GM19023 (cell line): Measurements from ENCODE around the gene ASPSCR1.
"Not testable (repeated sequence)": the region's sequence is repeated elsewhere in the genome, so short reads cannot be mapped to it uniquely, and the experiment has no call there.

ENCODE experiments used
- ATAC-seq: cut with Tn5 transposase; IDR thresholded peaks from one replicate; pipeline ENCODE4 v1.9.1; 2021; ENCODE audit warnings: mild to moderate bottlenecking, moderate library complexity; ENCODE audit not compliant: unreplicated experiment

ASPSCR1 gene

DNA sequence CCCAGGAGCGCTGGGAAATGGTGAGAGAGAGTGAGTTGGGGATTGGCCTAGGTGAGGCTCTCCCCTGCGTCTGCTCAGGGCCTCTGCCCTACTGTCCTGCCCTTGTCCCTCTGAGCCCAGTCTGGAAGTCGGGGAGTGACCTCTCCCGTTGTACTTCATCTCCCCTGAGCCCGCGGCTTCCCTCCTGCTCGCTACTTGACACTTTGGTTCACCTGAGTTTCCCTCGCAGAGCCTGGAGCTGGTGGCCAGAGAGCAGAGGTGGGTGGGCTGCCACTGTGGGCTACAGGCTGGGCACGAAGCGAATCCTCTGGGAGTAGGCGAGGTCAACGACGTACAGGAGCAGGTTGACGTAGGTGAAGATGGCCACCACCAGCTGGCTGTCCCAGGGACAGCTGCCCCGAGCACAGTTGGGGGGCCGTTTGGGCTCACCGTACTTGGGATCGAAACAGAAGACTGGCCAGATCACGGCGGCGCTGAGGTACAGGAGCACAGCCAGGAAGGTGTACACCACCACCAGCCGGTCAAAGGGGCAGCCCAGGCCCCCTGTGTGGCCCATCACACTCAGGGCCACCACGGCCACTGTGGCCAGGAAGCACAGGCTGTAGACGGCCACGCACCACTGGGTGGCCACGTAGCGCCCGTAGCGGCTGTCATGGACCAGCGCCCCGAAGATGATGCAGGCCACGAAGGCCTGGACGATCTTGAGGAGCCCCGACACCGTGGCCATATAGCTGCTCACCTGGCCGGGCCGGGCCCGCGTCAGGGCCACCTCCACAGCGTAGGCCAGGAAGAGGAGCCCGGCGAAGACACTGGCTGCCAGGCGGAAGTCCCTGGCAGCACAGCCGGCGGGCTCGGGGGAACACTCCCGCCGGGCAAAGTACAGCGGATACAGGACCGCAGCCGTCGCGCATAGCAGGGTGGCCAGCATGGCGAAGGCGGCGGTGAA lies 36.6 kb upstream of the ASPSCR1 start:
- no peak for ATAC-seq

DNA sequence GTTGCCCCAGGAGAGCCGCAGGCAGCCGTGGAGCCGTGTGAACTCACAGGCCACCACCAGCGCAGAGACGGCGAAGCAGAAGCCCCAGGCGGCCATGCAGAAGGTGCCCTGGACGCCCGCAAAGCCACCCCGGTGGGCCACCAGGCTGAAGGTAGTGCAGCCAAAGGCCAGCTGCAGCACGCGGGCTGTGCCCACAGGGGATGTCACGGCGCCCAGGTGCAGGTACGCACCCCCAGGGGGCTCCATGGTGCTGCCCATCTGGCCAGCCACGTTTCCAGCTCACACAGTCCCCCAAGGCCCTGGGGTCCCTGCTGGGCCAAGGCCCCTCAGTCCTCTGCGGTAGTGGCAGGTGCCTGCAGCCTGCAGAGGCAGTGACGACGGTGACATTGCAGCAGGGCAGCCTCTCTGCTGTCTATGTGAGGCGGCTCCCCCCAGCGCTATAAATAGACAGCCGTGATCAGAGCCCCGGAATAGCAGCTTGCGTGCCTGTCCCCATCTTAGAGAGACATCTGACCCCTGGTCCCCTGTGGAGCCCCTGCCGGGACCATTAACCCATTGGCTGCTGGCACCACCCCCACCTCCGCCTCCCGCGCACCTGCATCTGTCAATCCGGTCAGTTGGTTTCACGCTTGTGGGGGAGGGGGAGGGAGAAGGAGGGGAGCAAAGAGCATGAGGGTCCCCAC lies 35.8 kb upstream of the ASPSCR1 start:
- ATAC-seq = no peak

DNA sequence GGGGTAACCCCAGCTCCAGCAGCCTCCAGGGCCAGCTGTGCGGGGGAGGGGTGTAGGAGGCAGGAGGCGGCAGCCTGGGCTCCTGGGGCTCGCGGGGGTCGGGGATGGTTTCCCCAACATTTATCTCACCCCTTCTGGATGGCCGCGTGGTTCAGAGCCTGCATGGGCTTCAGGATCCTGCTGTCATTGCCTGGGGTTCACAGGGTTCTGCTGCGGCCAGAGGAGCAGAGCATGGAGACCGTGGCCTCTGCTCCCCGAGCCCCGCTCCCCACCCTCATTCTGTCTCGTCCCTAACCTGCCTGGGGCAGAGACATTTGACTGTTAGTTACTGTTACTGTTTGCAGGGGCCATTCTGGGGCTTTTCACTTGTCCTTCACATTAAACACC lies 35.3 kb upstream of the ASPSCR1 start:
- ATAC-seq = no peak

DNA sequence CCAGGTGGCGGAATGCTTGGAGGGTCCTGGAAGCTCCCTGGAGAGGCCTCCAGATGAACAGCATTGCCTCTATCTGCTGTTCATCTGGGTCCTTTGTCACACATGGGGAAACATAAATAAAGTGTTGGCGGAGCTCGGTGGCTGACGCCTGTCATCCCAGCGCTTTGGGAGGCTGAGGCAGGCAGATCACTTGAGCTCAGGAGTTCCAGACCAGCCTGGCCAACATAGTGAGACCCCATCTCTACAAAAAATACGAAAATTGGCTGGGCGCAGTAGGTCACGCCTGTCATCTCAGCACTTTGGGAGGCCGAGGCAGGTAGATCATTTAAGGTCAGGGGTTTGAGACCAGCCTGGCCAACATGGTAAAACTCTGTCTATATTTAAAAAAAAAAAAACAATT lies 32.6 kb upstream of the ASPSCR1 start:
- no peak for ATAC-seq

DNA sequence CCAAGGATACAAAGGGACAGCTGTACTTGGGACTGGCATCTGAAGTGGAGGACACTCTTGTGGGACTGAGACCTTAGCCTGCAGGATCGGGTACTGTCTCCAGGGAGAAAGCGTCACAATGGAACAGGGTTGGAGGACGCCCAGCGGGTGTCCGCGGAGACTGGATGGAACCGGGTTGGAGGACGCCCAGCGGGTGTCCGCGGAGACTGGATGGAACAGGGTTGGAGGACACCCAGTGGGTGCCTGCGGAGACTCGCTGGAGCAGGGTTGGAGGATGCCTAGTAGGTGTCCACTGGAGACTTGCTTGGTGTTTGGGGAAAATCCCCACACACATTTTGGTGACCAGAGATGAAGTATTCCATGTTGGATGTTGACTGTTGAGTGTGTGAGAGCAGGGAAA lies 30.2 kb upstream of the ASPSCR1 start, which contains the start of gene MYADML2:
MYADML2 (minus strand) TSS at position 45 of the 400 bp plus-strand sequence. CDS start 5,492 bp downstream, outside the sequence.
- ATAC-seq = no peak

DNA sequence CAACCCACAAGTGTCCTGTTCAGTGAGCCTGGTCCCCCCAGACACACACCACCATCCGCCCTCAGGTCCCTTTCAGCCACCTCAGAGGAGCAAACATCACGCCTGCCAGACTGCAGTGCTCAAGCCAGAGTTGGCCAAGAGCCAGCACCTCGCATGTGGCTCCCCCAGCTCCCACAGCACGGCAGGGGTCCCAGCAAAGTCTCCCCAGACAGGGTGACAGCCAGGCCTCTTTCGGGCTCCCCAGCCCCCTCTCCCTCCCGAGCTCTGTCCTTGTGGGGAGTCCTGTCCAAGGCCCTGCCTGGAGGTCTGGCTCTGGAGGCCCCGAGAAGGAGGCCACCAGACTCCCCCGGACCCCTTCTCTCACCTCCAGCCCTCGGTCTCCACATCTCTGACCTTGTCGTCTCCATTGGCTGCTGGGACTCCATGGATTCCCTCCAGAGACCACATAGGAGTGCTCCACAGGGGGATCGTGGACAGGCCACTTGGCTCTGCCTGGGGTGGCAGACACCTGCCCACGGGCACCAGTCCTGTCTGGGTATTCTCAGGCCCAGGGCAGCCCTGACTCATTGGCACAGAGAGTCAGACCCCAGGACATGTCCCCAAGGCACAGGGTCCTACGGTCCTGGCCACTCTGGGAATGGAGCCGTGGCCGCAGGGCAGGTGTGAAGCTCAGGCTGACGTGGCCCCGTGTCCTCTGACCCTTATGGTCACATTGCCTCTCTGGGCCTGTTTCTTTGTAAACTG lies 28.6 kb upstream of the ASPSCR1 start:
- no peak for ATAC-seq

DNA sequence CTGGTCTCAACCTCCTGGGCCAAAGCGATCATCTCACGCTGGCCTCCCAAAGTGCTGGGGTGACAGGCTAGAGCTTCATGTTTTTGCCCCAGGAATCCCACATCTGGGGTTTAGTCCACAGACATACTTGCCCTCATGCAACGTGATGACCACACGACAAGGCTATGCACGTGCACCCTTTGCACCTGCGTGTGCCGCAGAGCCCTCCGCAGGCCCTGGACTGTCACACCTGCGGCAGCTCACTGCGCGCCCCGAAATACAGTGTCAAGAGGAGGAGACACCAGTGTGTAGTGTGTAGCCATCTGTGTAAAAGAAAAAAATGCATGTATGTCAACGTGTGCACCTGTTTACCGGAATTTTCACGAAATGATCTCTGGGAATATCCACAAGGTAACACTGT lies 26.9 kb upstream of the ASPSCR1 start:
- ATAC-seq = no peak

DNA sequence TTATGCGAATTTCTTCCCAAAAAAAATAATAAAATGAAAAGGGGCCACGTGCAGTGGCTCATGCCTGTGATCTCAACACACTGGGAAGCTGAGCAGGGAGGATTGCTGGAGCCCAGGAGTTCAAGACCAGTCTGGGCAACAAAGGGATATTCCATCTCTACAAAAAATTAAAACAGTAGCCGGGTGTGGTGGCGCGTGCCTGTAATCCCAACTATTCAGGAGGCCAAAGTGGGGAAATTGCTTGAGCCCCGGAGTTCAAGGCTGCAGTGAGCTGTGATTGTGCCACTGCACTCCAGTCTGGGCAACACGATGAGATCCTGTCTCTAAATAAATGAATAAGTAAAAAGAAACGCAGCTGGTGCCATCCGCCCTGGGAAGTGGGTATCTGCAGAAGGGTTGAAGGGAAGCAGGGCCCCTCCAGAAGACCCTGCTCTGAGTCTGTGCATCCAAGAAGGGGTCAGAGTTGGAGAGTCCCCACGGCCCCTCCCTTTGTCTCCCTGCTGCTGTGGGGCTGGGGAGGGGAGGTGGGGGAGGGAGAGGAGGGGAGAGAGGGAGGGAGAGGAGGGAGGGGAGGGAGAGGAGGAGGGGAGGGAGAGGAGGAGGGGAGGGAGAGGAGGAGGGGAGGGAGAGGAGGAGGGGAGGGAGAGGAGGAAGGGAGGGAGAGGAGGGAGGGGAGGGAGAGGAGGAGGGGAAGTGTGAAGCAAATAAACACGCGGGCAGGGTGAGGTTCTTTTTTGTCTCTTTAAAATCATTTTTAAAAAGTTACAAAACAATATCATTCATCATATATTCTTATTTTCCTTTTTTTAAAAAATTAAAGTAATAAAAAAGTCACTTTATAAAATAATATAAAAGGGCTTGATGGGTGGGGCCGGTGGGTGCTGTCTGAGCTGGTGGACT lies 25.4 kb upstream of the ASPSCR1 start:
- ATAC-seq = no peak

DNA sequence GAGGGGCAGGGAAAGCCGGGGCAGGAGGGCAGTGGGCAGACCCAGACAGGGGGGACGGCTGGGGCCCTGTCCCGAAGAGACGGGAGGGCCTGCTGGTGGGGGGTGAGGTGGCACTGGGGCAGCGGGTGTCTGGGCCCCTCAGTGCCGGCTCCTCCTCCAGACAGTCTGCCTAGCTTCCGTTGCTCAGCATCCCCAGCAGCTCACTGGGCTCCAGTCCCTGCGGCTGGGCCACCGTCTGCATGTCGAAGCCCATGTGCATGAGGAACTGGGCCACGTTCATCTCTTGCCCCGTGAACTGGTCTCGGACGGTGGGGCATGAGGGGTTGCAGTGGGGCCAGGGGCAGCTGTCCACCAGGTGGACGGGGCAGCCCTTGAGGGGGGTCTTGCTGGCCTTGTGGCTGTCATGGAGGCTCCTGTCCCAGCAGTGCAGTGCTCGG lies 24.6 kb upstream of the ASPSCR1 start:
- ATAC-seq = no peak

DNA sequence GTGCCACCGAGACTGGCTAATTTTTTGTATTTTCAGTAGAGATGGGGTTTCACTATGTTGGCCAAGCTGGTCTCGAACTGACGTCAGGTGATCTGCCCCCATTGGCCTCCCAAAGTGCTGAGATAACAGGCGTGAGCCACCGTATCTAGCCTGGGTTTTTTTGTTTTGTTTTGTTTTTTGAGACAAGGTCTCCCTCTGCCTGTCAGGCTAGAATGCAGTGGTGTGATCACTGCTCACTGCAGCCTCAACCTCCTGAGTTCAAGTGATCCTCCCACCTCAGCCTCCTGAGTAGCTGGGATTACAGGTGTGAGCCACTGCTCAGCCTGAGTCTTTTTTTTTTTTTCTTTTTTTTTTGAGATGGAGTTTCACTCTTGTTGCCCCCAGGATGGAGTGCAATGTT lies 24.0 kb upstream of the ASPSCR1 start:
- ATAC-seq = not testable (repeated sequence)

DNA sequence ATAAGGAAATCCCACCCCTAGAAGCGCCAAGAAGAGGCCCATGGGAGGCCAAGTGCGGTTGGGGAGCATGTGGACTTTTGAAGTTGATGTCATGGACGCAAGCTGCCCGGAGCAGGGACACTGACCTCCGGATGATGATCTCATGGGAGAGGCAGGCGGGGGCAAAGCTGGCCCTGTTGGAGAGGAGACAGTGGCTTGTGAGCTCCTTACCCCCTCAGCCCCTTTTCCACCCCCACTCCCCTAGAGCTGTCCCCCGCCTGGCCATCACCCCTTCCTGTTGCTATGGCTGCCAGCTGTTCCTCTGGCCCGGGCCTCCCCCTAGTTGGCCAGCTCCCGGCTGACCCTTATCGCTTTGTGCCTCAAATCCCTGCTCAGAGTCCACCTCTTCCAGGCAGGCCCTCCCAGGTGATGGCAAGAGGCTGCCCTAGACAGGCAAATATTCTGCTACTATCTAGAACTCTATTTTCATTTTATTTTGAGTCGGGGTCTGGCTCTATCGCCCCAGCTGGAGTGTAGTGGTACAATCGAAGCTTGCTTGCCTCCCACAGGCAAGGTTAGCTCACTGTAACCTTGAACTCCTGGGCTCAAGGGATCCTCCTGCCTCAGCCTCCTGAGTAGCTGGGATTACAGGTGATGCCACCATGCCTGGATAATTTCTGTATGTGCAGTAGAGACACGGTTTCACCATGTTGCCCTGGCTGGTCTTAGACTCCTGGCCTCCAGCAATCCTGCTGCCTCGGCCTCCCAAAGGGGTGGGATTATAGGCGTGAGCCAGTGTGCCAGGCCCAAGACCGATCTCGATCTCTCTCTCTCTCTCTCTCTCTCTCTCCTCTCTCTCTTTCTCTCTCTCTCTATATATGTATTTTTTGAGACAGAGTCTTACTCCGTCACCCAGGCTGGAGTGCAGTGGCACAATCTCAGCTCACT lies 23.0 kb upstream of the ASPSCR1 start:
- ATAC-seq = no peak

DNA sequence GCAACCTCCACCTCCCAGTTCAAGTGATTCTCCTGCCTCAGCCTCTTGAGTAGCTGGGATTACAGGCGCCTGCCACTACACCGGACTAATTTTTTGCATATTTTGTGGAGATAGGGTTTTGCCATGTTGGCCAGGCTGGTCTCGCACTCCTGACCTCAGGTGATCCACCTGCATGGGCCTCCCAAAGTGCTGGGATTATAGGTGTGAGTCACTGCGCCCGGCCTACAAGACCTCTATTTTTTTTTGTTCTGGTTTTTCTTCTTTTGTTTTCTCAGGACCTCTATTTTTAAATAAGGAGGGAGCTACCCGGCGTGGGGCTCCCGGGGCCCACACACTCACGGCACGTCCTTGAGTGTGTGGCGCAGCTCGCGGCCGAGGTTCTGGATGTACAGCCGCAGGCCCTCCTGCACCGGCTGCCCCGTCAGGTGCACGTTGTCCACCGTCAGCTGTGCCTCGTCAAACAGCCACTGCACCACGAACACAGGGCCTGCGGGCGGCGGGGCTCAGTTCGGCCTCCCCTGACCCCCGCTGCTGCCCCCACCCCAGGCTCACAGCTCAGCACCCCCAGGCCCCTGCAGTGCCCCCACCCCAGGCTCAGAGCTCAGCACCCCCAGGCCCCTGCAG lies 22.3 kb upstream of the ASPSCR1 start:
- ATAC-seq = no peak

DNA sequence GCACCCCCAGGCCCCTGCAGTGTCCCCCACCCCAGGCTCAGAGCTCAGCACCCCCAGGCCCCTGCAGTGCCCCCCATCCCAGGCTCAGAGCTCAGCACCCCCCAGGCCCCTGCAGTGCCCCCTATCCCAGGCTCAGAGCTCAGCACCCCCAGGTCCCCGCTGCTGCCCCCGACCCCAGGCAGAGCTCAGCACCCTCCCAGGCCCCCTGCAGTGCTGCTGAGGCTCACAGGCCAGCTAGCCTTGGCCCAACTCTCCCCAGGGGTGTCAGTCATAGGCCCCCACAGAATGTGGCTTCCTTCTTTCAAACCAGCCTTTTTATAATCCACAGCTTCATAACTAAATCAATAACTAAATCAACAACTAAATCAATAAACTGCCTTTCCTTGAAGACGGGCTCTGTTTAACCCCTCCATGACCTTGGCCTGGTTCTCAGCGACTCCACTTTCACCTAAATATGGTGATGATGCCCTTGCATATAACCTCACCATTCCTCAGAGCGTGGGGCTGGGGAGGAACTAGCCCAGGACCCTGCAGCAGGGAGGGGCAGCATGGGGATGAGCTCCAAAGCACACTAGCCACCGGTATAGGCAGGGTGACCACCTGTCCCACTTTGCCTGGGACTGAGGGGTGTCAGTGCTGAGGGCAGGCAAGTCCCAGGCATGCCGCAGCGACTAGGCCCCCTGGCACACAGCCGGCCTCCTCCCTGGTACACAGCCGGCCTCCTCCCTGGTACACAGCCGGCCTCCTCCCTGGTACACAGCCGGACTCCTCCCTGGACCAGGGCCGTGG lies 21.5 kb upstream of the ASPSCR1 start:
- ATAC-seq = no peak

DNA sequence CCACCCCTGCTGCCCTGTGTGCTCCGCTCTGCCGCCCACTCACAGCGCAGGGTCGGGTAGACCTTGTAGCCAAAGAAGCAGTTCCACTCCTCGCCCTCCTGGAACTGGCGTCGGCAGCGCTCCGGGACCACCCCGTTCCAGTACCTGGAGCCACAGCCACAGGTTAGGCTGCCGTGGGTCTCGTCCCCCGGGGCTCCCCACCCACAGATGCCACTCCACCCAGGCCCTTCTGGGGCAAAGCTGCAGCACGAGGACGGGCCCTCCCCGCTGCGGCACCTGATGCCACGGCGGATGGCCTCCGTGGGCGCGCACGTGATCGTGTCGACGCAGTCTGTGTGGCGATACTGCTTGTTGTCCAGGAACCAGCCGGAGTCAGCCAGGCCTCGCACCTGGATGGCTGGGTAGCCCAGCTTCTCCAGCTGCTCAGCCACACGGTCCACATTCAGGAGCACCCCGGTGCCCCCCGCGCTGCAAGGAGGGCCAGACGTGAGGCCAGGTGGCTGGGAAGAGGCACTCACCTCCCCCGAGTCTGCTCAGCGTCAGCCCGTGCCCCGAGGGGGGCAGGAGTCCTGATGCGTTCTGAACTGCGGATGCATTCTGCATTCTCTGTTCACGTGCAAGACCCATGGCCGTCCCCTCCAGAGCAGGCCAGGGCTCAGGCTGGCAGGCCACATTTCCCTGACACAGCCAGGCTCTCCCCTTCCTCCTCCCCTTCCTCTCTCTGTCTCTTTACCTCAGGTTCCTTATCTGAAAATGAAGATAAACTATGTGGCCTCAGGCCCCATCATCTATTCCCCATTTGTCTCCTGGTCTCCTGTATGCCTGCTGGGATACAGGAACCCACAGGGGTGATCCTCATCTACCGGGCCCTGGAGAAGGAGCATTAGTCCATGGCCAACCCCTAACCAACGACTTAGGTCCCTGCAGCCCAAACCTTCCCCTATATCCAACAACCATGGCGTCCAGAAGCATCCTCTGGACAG lies 20.5 kb upstream of the ASPSCR1 start:
- ATAC-seq = no peak

DNA sequence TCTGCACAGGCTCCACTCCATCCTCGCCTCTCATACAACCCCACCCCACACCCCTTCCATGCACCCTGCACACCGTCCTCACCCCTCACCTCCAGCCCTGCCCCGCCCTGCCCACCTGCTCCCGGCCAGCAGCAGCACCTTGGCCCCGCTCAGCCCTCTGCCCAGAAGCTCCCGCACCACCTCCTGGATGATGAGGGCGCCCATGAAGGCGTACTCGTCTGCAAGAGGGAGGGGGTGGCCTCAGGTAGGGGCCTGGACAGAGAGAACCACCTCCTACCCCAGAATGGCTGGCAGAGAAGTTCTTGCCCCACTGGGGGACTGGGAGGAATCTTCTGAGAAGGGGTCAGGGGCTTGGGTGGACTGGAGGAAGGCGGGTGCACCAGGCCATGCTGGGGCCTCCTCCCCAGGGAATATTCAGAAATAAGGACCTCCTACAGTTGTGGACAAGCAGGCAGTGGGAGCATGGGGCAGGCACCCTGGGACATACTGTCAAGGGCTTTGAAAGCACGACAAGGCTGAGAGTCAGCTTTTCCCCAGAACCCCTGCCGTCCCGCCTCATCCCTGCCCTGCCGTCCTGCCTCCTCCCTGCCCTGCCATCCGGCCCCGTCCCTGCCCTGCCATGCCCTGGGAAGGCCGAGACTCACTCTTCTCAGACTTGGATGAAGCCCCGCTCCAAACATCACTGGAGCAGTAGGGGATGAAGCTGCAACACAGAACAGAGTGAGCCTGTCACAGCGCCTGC lies 19.6 kb upstream of the ASPSCR1 start:
- ATAC-seq = no peak
